Kidney (tissue), 14 donors: Measurements from ENCODE around the gene PSEN1. TPM values are rescaled to one million over a fixed set of nuclear protein-coding genes. Genes with fewer than 3 reads are reported as not detected.
A peak's percentile ranks its signal among the peaks of the same experiment; 100 is the strongest.

Source experiments
- DNase-seq, 5 donors: peaks; one replicate each; pipeline ENCODE4 v3.0.0-alpha.2; 2013 to 2020
- FAIRE-seq: peaks from 2 replicates; lab custom pipeline; 2012; peaks lifted over from hg19 to GRCh38; lab: Jason Lieb, UNC
- H3K27ac ChIP-seq, 2 donors: one replicate each; pipeline ENCODE4 v1.7.0; 2013; ENCODE audit warnings: low read depth in 2 of 2, low read length in 2 of 2, inconsistent platforms in 1 of 2
- H3K27me3 ChIP-seq: one replicate; pipeline ENCODE4 v1.7.1; 2013; ENCODE audit warnings: low read length, inconsistent platforms; ENCODE audit not compliant: control insufficient read depth, insufficient read depth
- H3K36me3 ChIP-seq, 3 donors: one replicate each; pipeline versions ENCODE4 v1.7.0 to v1.7.1; 2013; ENCODE audit warnings: low read length in 3 of 3, control low read depth in 1 of 3, inconsistent platforms in 1 of 3; ENCODE audit not compliant: insufficient read depth in 3 of 3, control insufficient read depth in 2 of 3
- H3K4me1 ChIP-seq, 3 donors: one replicate each; pipeline versions ENCODE4 v1.7.0 to v1.7.1; 2013; ENCODE audit warnings: low read length in 3 of 3, inconsistent platforms in 1 of 3, low read depth in 1 of 3; ENCODE audit not compliant: control insufficient read depth in 2 of 3, insufficient read depth in 2 of 3
- H3K4me3 ChIP-seq, 3 donors: one replicate each; pipeline versions ENCODE4 v1.7.0 to v1.8.1; 2013; ENCODE audit warnings: low read length in 3 of 3, control low read depth in 1 of 3, inconsistent platforms in 1 of 3
- H3K9ac ChIP-seq, 3 donors: one replicate each; pipeline versions ENCODE4 v1.7.0 to v1.7.1; 2013; ENCODE audit warnings: low read length in 3 of 3, control low read depth in 1 of 3, inconsistent platforms in 1 of 3
- H3K9me3 ChIP-seq, 3 donors: one replicate each; pipeline versions ENCODE4 v1.7.0 to v1.7.1; 2013; ENCODE audit warnings: low read length in 3 of 3, control low read depth in 1 of 3, inconsistent platforms in 1 of 3; ENCODE audit not compliant: control insufficient read depth in 2 of 3, insufficient read depth in 1 of 3
- CTCF ChIP-seq: IDR thresholded peaks from 3 replicates; pipeline ENCODE4 v1.5.1; 2012; ENCODE audit warnings: mild to moderate bottlenecking, moderate library complexity, borderline replicate concordance; ENCODE audit not compliant: insufficient read depth; ENCODE audit errors: extremely low read depth
- intact Hi-C: fragments of 100-400 bp; cut with DNase I; formaldehyde crosslinking; loops from one replicate; pipeline ENCODE4 v1.11.1; 2022
- polyA plus RNA-seq: library from polyadenylated mRNA; stranded (reverse); fragments of 350-450 nt; fragmentation: Illumina TruSeq; extraction: RNeasy Lipid Tissue Mini Kit (QIAGEN cat#74804); gene quantifications from one replicate; pipeline ENCODE4 v1.2.3, GENCODE V29; 2014; ENCODE audit warnings: low read depth, low replicate concordance; ENCODE audit not compliant: insufficient read depth
- total RNA-seq: library from RNA; stranded (reverse); fragmentation: NEBNext Ultra II Directional; extraction: Animal tissue kit (Norgen Biotek cat#: 25700); gene quantifications from one replicate; pipeline ENCODE4 v1.2.1, GENCODE V29; 2021
- donor health status: control.
- donor health status: control.
- donor health status: control.
- donor health status: control.
- donor health status: control.
- donor health status: DM: yes; HTN: yes; CAD: no.
- donor health status: Normal renal cell carcinoma (clear cell type).

The PSEN1 gene
- total and polyA plus RNA-seq, 2 donors from 2014 or later = 33.5 to 68.6 TPM

GRCh38 chr14:73221945-73222344, 85.6 kb downstream of the PSEN1 start:
- FAIRE-seq = no peak
- TF ChIP-seq CTCF = no peak
- Histone ChIP-seq H3K4me3 (no peak overlapping the region), H3K9ac (no peak overlapping the region), H3K36me3 (peaks cover 5 to 20% (median 11%) of the 10 kb centered on the region in 3 donors), H3K27ac (no peak overlapping the region), H3K4me1 (no peaks in the 10 kb centered on the region), H3K9me3 (no peaks in the 10 kb centered on the region), H3K27me3 (no peaks in the 10 kb centered on the region)
- DNase-seq = no peak
- intact Hi-C loops = no loop called here

GRCh38 chr14:73223049-73223448, 86.7 kb downstream of the PSEN1 start:
- intact Hi-C loops = no loop called here
- H3K4me1 ChIP-seq = peaks cover 0 to 6% (median 3%) of the 10 kb centered on the region in 3 donors
- H3K27me3 ChIP-seq = no peaks in the 10 kb centered on the region
- no peak for FAIRE-seq
- no peak overlapping the region for H3K9ac ChIP-seq
- no peaks in the 10 kb centered on the region for H3K9me3 ChIP-seq
- H3K27ac ChIP-seq = no peak overlapping the region
- no peak overlapping the region for H3K4me3 ChIP-seq
- DNase-seq = no peak
- peaks cover 4 to 14% (median 8%) of the 10 kb centered on the region in 3 donors for H3K36me3 ChIP-seq
- peak; percentile 16 for TF ChIP-seq CTCF

- no peak overlapping the region for H3K27ac ChIP-seq
- no peaks in the 10 kb centered on the region for H3K9me3 ChIP-seq
- H3K36me3 ChIP-seq = peaks cover 0 to 4% (median 0%) of the 10 kb centered on the region in 3 donors
- H3K27me3 ChIP-seq = no peaks in the 10 kb centered on the region
- DNase-seq = no peak
- TF ChIP-seq CTCF = no peak
- H3K4me3 ChIP-seq = no peak overlapping the region
- no peak overlapping the region for H3K9ac ChIP-seq
- FAIRE-seq = no peak
- H3K4me1 ChIP-seq = peaks cover 3 to 16% (median 13%) of the 10 kb centered on the region in 3 donors
- intact Hi-C loops = no loop called here
These were observed 89.2 kb downstream of the PSEN1 start for GRCh38 chr14:73225496-73225895.
